GM20000 (cell line): Measurements from ENCODE around the gene PPFIA2.
A peak's percentile ranks its signal among the peaks of the same experiment; 100 is the strongest.

Experiments used
- DNase-seq: peaks from one replicate; pipeline ENCODE4 v3.0.0; 2012; ENCODE audit warnings: low spot score
- TF ChIP-seq, protein P1 (sequence below): IDR thresholded peaks from 2 replicates; pipeline ENCODE4 v1.5.1; 2012; ENCODE audit warnings: mild to moderate bottlenecking, control low read depth; ENCODE audit errors: extremely low read depth, missing control alignments

Gene PPFIA2

DNA sequence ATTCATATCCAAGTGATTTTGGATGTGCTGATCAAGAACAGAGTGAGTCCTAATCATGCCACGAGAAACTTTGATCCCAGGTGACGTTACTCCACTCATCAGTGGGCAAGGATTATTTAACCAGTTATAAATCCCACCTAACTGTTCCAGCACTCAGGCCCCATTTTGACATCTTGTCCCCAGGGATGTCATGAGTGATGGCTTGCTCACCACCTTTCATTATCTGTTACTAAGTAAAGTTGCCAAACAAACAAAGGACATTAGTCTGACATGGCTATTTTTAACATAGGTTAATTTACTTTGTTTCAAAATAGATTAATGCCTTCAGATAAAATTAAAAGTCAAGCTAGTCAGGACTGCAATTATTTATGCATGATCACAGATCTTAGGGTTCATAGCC is 425.3 kb downstream of the PPFIA2 start:
- no peak for DNase-seq
- TF ChIP-seq, protein P1, sequence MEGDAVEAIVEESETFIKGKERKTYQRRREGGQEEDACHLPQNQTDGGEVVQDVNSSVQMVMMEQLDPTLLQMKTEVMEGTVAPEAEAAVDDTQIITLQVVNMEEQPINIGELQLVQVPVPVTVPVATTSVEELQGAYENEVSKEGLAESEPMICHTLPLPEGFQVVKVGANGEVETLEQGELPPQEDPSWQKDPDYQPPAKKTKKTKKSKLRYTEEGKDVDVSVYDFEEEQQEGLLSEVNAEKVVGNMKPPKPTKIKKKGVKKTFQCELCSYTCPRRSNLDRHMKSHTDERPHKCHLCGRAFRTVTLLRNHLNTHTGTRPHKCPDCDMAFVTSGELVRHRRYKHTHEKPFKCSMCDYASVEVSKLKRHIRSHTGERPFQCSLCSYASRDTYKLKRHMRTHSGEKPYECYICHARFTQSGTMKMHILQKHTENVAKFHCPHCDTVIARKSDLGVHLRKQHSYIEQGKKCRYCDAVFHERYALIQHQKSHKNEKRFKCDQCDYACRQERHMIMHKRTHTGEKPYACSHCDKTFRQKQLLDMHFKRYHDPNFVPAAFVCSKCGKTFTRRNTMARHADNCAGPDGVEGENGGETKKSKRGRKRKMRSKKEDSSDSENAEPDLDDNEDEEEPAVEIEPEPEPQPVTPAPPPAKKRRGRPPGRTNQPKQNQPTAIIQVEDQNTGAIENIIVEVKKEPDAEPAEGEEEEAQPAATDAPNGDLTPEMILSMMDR, result no peak

DNA sequence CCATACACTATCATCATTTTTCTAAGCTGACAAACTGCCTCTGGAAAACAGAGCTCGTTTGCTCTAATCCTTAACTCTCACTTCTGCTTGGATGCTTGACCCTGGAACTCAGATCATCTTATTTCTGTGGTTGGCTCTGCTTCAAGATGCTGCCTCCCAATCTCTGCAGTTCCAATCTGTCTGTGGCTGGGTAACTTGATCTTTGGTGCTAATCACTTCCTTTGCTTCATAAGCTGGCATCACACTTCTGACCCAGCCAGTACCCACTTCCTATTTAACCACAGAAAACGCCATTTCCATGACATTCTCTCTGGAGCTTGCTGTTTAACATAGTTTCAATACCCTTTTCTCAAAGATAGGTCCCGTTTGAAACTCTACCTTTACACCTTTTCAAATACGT is 427.1 kb downstream of the PPFIA2 start:
- TF ChIP-seq, protein P1, result no peak
- DNase-seq, result no peak

DNA sequence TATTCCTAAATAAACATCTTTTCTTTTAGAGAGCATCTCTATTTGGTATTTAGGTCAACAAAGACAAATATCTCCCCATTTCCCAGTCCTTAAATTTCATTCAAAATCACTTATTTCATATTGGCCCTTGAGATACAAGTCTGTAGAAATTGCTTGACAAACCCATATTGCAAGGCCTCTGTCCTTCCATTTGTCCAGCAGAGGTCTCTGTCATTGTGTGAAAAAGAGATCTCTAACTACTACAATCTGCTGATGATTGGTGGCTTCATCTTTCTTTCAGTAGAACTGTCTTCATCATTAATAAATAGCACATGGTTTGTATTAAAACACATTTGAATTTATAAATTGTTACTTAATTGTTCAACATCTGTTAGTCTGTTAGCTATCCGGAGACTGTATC is 428.7 kb downstream of the PPFIA2 start:
- TF ChIP-seq, protein P1, result no peak
- no peak for DNase-seq

DNA sequence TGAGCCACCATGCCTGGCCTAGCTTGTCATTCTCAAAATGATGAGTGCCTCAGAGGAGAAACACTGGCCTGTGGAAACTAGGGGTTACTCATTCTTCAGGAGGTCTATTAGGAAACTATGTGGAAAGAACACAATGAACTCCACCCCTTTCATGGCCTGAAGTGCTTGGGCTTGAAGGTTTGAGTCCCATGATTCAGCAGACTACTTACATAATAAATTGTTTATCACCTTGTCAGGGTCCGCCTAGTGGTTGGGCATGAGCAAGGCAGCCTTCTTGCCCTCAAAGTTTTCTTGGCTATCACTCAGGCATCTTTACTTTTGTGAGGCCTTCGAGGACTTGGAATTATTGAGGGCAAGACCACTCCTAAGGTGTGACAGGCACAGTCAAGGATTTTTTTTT is 430.1 kb downstream of the PPFIA2 start:
- TF ChIP-seq, protein P1, result no peak
- peak; percentile 5 for DNase-seq

DNA sequence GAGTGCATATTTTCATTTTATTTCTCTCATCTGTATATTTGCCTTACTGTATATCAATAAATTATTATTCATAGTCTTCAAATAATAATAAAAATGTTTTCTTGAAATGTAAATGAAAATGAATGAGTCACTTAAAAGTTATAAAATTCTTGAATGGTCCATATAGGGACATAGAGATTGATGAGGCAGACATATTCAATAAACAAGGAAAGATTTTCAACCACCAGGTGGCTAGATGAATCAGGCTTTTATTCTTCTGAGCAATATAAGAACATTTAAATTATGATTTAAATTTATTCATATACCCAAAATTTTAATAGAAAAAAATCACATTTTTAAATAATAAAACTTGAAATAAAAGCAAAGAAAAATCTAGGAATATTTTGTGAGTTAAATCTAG is 431.7 kb downstream of the PPFIA2 start:
- TF ChIP-seq, protein P1, result no peak
- no peak for DNase-seq

DNA sequence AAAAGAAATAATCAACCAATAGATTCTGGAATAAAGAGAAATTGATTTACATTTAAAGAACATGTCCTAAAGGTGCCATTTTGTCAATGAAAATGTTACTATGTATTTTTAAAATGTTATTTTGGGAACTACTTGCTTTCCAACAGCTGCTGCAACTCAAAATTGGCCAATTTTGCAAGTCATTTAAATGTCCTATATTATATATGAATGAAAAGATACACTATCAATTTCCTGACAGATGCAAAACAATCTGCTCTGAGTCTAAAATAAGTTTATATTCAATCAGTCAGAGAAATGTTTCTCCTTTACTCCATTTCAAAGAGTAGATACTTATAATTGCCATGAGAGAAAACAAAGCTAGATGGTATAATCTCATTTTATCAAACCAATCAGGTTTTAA is 434.1 kb downstream of the PPFIA2 start:
- TF ChIP-seq, protein P1, result no peak

DNA sequence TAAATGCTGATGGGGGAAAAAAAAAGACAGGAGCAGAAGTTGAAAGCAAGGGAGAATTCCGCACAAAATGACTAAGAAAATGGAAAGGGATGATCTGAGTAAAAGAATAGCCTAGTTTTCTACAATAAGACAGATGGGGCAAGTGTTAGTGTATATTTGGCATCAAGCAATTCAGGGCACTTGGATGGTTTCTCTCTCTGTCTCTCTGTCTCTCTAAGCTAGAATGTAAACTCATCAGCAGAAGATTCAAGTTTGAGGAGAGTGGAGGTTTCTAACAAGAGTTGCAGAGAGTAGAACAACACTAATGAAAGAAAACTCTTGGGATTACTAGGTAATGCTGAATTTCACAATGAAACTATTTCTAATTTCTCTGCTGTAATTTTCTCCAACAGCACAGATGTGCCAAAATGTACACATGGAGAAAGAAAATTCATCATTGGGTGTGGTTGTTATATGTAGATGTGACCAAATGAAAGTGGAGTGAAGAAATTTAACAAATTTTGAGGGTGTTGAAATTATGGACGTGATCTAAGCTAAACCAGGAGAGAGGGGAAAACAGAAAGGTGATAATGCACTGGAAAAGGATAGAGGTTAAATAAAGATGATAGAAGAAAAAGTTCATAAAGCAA is 444.1 kb downstream of the PPFIA2 start:
- no peak for DNase-seq
- TF ChIP-seq, protein P1, result no peak

More for the DNA sequence above, 434.1 kb downstream of the PPFIA2 start:
- no peak for DNase-seq
